Fibroblast of mammary gland (primary cell): ENCODE data around the gene THBS3.
A peak's percentile ranks its signal among the peaks of the same experiment; 100 is the strongest.
"Not testable (repeated sequence)": the region's sequence is repeated elsewhere in the genome, so short reads cannot be mapped to it uniquely, and the experiment has no call there.

Experiments used
- DNase-seq: peaks from one replicate; pipeline ENCODE4 v3.0.0-alpha.2; 2010; ENCODE audit warnings: low read depth
- H3K4me3 ChIP-seq: 2 replicates; pipeline ENCODE4 v1.5.1; 2011; ENCODE audit warnings: low read depth, mild to moderate bottlenecking, low read length, moderate library complexity; ENCODE audit not compliant: control insufficient read depth
- CTCF ChIP-seq: conservative IDR thresholded peaks from 2 replicates; pipeline ENCODE4 v1.5.1; 2011; ENCODE audit warnings: low read depth, low read length, inconsistent platforms; ENCODE audit not compliant: control insufficient read depth, insufficient read depth

The THBS3 gene

GRCh38 chr1:155228096-155228427 is 20.4 kb upstream of the THBS3 start:
- no peak for TF ChIP-seq CTCF
- DNase-seq: no peak
- H3K4me3 ChIP-seq: peak overlapping the region; percentile 45

- DNase-seq: peak; percentile 98
These were observed 19.8 kb upstream of the THBS3 start for GRCh38 chr1:155227261-155228095.

GRCh38 chr1:155226910-155227260 is 19.2 kb upstream of the THBS3 start:
- DNase-seq: peak; percentile 38
- TF ChIP-seq CTCF: no peak
- peak overlapping the region; percentile 83 for H3K4me3 ChIP-seq

More at GRCh38 chr1:155227261-155228095, 19.8 kb upstream of the THBS3 start:
- no peak for TF ChIP-seq CTCF
- H3K4me3 ChIP-seq: peak overlapping the region; percentile 83

GRCh38 chr1:155226188-155226909 is 18.7 kb upstream of the THBS3 start:
- peak; percentile 43 for TF ChIP-seq CTCF
- H3K4me3 ChIP-seq: peak overlapping the region; percentile 83
- peak; percentile 66 for DNase-seq

- not testable (repeated sequence) for H3K4me3 ChIP-seq, DNase-seq
These were observed 17.7 kb upstream of the THBS3 start for GRCh38 chr1:155225404-155225759.

- no peak for TF ChIP-seq CTCF
- H3K4me3 ChIP-seq: no peak overlapping the region
- no peak for DNase-seq
These were observed 15.3 kb upstream of the THBS3 start for GRCh38 chr1:155223047-155223446.

- H3K4me3 ChIP-seq, DNase-seq: not testable (repeated sequence)
These were observed 12.7 kb upstream of the THBS3 start for GRCh38 chr1:155220211-155220965.
